Adrenal gland (tissue), 12 donors: Measurements from ENCODE around the gene TTC33. TPM values are rescaled to one million over a fixed set of nuclear protein-coding genes. Genes with fewer than 3 reads are reported as not detected.

ENCODE experiments used
- DNase-seq, 7 donors: peaks; one replicate each; pipeline ENCODE4 v3.0.0-alpha.2; 2019 to 2020
- H3K27ac ChIP-seq, 5 donors: fragments of 200-600 bp; sonication (generic) in 4 of 5; 1 replicate in 3 of 5; 2 replicates in 2 of 5; pipeline versions ENCODE4 v1.5.1 to v1.8.0; 2016 to 2020; ENCODE audit warnings: mild to moderate bottlenecking in 1 of 5
- H3K27me3 ChIP-seq: fragments of 200-600 bp; 2 replicates; pipeline ENCODE4 v1.8.0; 2021
- H3K36me3 ChIP-seq, 2 donors: fragments of 200-600 bp; replicated peaks in 1 of 2; 1 replicate in 1 of 2; 2 replicates in 1 of 2; pipeline versions ENCODE4 v1.5.1 to v1.8.0; 2018 to 2022
- H3K4me1 ChIP-seq, 2 donors: fragments of 200-600 bp; replicated peaks in 1 of 2; 1 replicate in 1 of 2; 2 replicates in 1 of 2; pipeline versions ENCODE4 v1.5.1 to v1.8.0; 2018 to 2021
- H3K4me3 ChIP-seq, 4 donors: fragments of 200-600 bp; sonication (generic) in 3 of 4; one replicate each; pipeline ENCODE4 v1.5.1; 2016 to 2018
- H3K9me3 ChIP-seq, 3 donors: fragments of 200-600 bp; sonication (generic) in 1 of 3; replicated peaks in 1 of 3; 1 replicate in 2 of 3; 2 replicates in 1 of 3; pipeline versions ENCODE4 v1.5.1 to v1.8.0; 2016 to 2021
- CTCF ChIP-seq, 6 experiments: fragments of 450-650 bp in 4 of 6; fragments of 200-600 bp in 2 of 6; sonication (generic) in 1 of 6; IDR thresholded peaks; 1 replicate in 5 of 6; 2 replicates in 1 of 6; pipeline versions ENCODE4 v1.5.1 to v1.8.0; 2016 to 2021; ENCODE audit warnings: antibody characterized with exemption in 6 of 6, mild to moderate bottlenecking in 2 of 6, moderate library complexity in 1 of 6
- POLR2A ChIP-seq, 2 donors: fragments of 450-650 bp; IDR thresholded peaks; one replicate each; pipeline ENCODE4 v1.6.1; 2017; ENCODE audit warnings: antibody characterized with exemption in 2 of 2, mild to moderate bottlenecking in 2 of 2, moderate library complexity in 1 of 2
- WGBS, 4 donors: extraction: QIAGEN DNeasy Blood & Tissue Kit in 2 of 4; methylation state at CpG; one replicate each; pipeline versions ENCODE4 v1.1.5 to v1.1.7; 2013 to 2017; 5-methylcytosine and 5-hydroxymethylcytosine counted together
- intact Hi-C, 2 donors: fragments of 100-400 bp; cut with DNase I; formaldehyde crosslinking; loops; one replicate each; pipeline versions ENCODE4 v1.14.1 to v1.15.0; 2022 to 2023
- polyA plus RNA-seq, 3 donors: library from polyadenylated mRNA; stranded (reverse); fragments of 200-250 nt in 2 of 3; fragments of 350-450 nt in 1 of 3; fragmentation: Illumina TruSeq in 1 of 3; extraction: RNeasy Lipid Tissue Mini Kit (QIAGEN cat#74804) in 1 of 3; gene quantifications; one replicate each; pipeline ENCODE4 v1.2.3, GENCODE V29; 2013 to 2014
- total RNA-seq, 9 donors: library from RNA; depleted of rRNA in 4 of 9; stranded (reverse); fragments of >200 nt in 4 of 9; fragments of 120-200 nt in 1 of 9; fragmentation: NEBNext Ultra II Directional in 1 of 9; extraction: Animal tissue kit (Norgen Biotek cat#: 25700) in 1 of 9; gene quantifications; one replicate each; pipeline versions ENCODE4 v1.1.0 to v1.2.4, GENCODE V29; 2013 to 2023
- donor health status: healthy with polysubstance abuse.
- donor health status: Bipolar disorder and iron deficiency.
- donor health status: DM: yes; HTN: yes; CAD: no.
- donor health status: DM: no; HTN: no; CAD: no.
- donor health status: DM: no; HTN: no; CAD: no.
- donor health status: DM: yes; HTN: yes; CAD: no.

The TTC33 gene
- total and polyA plus RNA-seq, 12 donors, result 5.8 to 33.5 (median 15.3) TPM

GRCh38 chr5:40497573-40497972, 258.2 kb downstream of the TTC33 start:
- no peak for DNase-seq
- 63 to 82% (median 76%) methylated on average over 1 of the region's 1 CpG for WGBS, 4 donors
- H3K4me1 ChIP-seq, result no peaks in the 10 kb centered on the region
- H3K4me3 ChIP-seq, result no peak overlapping the region
- no peak for TF ChIP-seq CTCF (IDR thresholded peaks at IDR 0.05)
- no peak for TF ChIP-seq POLR2A (IDR thresholded peaks at IDR 0.05)
- H3K27me3 ChIP-seq, result no peaks in the 10 kb centered on the region
- H3K27ac ChIP-seq, result no peak overlapping the region
- intact Hi-C loops, result no loop called here
- H3K36me3 ChIP-seq, result no peaks in the 10 kb centered on the region
- H3K9me3 ChIP-seq, result no peaks in the 10 kb centered on the region

- H3K9me3 ChIP-seq, result no peaks in the 10 kb centered on the region
- no peak for DNase-seq
- no peak overlapping the region for H3K4me3 ChIP-seq
- no peaks in the 10 kb centered on the region for H3K4me1 ChIP-seq
- intact Hi-C loops, result no loop called here
- H3K36me3 ChIP-seq, result no peaks in the 10 kb centered on the region
- no peak overlapping the region for H3K27ac ChIP-seq
- H3K27me3 ChIP-seq, result no peaks in the 10 kb centered on the region
- 20 to 40% (median 37%) methylated on average over 3 of the region's 3 CpGs for whole genome bisulfite sequencing, 4 donors
- TF ChIP-seq CTCF (IDR thresholded peaks at IDR 0.05), result no peak
- no peak for TF ChIP-seq POLR2A (IDR thresholded peaks at IDR 0.05)
These were observed 260.5 kb downstream of the TTC33 start for GRCh38 chr5:40495237-40495635.

- no peak for TF ChIP-seq CTCF (IDR thresholded peaks at IDR 0.05)
- no peak for TF ChIP-seq POLR2A (IDR thresholded peaks at IDR 0.05)
- DNase-seq, result no peak
- H3K4me3 ChIP-seq, result no peak overlapping the region
- H3K27ac ChIP-seq, result no peak overlapping the region
- H3K27me3 ChIP-seq, result no peaks in the 10 kb centered on the region
- H3K36me3 ChIP-seq, result no peaks in the 10 kb centered on the region
- no peaks in the 10 kb centered on the region for H3K4me1 ChIP-seq
- 78 to 86% (median 82%) methylated on average over 3 to 4 of the region's 4 CpGs for WGBS, 4 donors
- H3K9me3 ChIP-seq, result no peaks in the 10 kb centered on the region
- intact Hi-C loops, result no loop called here
These were observed 261.0 kb downstream of the TTC33 start for GRCh38 chr5:40494631-40495236.

GRCh38 chr5:40492056-40492455, 263.7 kb downstream of the TTC33 start:
- no peak overlapping the region for H3K4me3 ChIP-seq
- 78 to 100% (median 82%) methylated on average over 1 of the region's 1 CpG for WGBS, 4 donors
- H3K27ac ChIP-seq, result no peak overlapping the region
- no peaks in the 10 kb centered on the region for H3K4me1 ChIP-seq
- DNase-seq, result no peak
- H3K9me3 ChIP-seq, result no peaks in the 10 kb centered on the region
- intact Hi-C loops, result no loop called here
- H3K27me3 ChIP-seq, result no peaks in the 10 kb centered on the region
- TF ChIP-seq CTCF (IDR thresholded peaks at IDR 0.05), result no peak
- no peaks in the 10 kb centered on the region for H3K36me3 ChIP-seq
